ENCODE results near the gene SLC39A12. TPM values are rescaled to one million over a fixed set of nuclear protein-coding genes. Genes with fewer than 3 reads are reported as not detected.

The SLC39A12 gene
- total RNA-seq, 2 donors from 2014 or later: not detected

GRCh38 chr10:17961551-17962422, 10.1 kb downstream of the SLC39A12 start:
- no peaks in the 10 kb centered on the region for H3K9me3 ChIP-seq
- ATAC-seq (no peak), DNase-seq (no peak)
- no peaks in the 10 kb centered on the region for H3K4me1 ChIP-seq
- intact Hi-C loops (cut with DNase I): no loop called here
- no peak overlapping the region for H3K4me3 ChIP-seq
- no peak overlapping the region for H3K27ac ChIP-seq
- H3K27me3 ChIP-seq: no peaks in the 10 kb centered on the region
- TF ChIP-seq CTCF (IDR thresholded peaks at IDR 0.05) (no peak), POLR2A (IDR thresholded peaks at IDR 0.05) (no peak)
- H3K36me3 ChIP-seq (replicated peaks in 1 of 2; ENCODE audit: insufficient read depth in 1 of 2, low read depth in 2 of 2): no peaks in the 10 kb centered on the region
- 45 to 64% methylated on average over 4 of the region's 4 CpGs for WGBS, 2 donors

- Histone ChIP-seq H3K9me3 (no peaks in the 10 kb centered on the region), H3K27ac (no peak overlapping the region), H3K36me3 (replicated peaks in 1 of 2; ENCODE audit: insufficient read depth in 1 of 2, low read depth in 2 of 2) (no peaks in the 10 kb centered on the region), H3K4me3 (no peak overlapping the region), H3K27me3 (no peaks in the 10 kb centered on the region), H3K4me1 (no peaks in the 10 kb centered on the region)
- DNase-seq (no peak), ATAC-seq (no peak)
- whole genome bisulfite sequencing, 2 donors: 79 to 92% methylated on average over 3 of the region's 3 CpGs
- intact Hi-C loops (cut with DNase I): no loop called here
- TF ChIP-seq POLR2A (IDR thresholded peaks at IDR 0.05): no peak
- TF ChIP-seq CTCF (IDR thresholded peaks at IDR 0.05): no peak
Measured at GRCh38 chr10:17963431-17963830, 11.7 kb downstream of the SLC39A12 start.

GRCh38 chr10:17965649-17966235, 14.0 kb downstream of the SLC39A12 start:
- intact Hi-C loops (cut with DNase I): no loop called here
- no peaks in the 10 kb centered on the region for H3K4me1 ChIP-seq
- no peak overlapping the region for H3K27ac ChIP-seq
- no peak for ATAC-seq
- no peaks in the 10 kb centered on the region for H3K27me3 ChIP-seq
- 70 to 80% methylated on average over 8 of the region's 8 CpGs for WGBS, 2 donors
- no peak overlapping the region for H3K4me3 ChIP-seq
- H3K9me3 ChIP-seq: no peaks in the 10 kb centered on the region
- no peak for TF ChIP-seq CTCF (IDR thresholded peaks at IDR 0.05)
- no peak for TF ChIP-seq POLR2A (IDR thresholded peaks at IDR 0.05)
- DNase-seq: no peak
- H3K36me3 ChIP-seq (replicated peaks in 1 of 2; ENCODE audit: insufficient read depth in 1 of 2, low read depth in 2 of 2): no peaks in the 10 kb centered on the region

- DNase-seq (no peak), ATAC-seq (no peak)
- Histone ChIP-seq H3K27me3 (no peaks in the 10 kb centered on the region), H3K9me3 (no peaks in the 10 kb centered on the region), H3K4me1 (no peaks in the 10 kb centered on the region), H3K36me3 (replicated peaks in 1 of 2; ENCODE audit: insufficient read depth in 1 of 2, low read depth in 2 of 2) (no peaks in the 10 kb centered on the region), H3K4me3 (no peak overlapping the region), H3K27ac (no peak overlapping the region)
- no peak for TF ChIP-seq POLR2A (IDR thresholded peaks at IDR 0.05)
- no peak for TF ChIP-seq CTCF (IDR thresholded peaks at IDR 0.05)
- intact Hi-C loops (cut with DNase I): no loop called here
- WGBS, 2 donors: 80 to 85% methylated on average over 3 of the region's 3 CpGs
Measured at GRCh38 chr10:17974505-17974904, 22.8 kb downstream of the SLC39A12 start.

All from body of pancreas (tissue), 4 donors.